SU-DHL-6 (cell line): ENCODE data around the gene SLC6A3.

Source experiments
- CTCF ChIP-seq: fragments of 200-600 bp; sonication (generic); IDR thresholded peaks from one replicate; pipeline ENCODE4 v1.5.1; 2017; ENCODE audit warnings: antibody characterized with exemption, mild to moderate bottlenecking, low read length, moderate library complexity; ENCODE audit not compliant: insufficient read depth, poor library complexity, severe bottlenecking
- EZH2phosphoT487 ChIP-seq: fragments of 200-600 bp; sonication (generic), shearing (Covaris generic); conservative IDR thresholded peaks from 2 replicates; pipeline ENCODE4 v1.6.1; 2018; ENCODE audit warnings: mild to moderate bottlenecking, antibody characterized with exemption, low read length, moderate library complexity, mixed read lengths

DNA sequence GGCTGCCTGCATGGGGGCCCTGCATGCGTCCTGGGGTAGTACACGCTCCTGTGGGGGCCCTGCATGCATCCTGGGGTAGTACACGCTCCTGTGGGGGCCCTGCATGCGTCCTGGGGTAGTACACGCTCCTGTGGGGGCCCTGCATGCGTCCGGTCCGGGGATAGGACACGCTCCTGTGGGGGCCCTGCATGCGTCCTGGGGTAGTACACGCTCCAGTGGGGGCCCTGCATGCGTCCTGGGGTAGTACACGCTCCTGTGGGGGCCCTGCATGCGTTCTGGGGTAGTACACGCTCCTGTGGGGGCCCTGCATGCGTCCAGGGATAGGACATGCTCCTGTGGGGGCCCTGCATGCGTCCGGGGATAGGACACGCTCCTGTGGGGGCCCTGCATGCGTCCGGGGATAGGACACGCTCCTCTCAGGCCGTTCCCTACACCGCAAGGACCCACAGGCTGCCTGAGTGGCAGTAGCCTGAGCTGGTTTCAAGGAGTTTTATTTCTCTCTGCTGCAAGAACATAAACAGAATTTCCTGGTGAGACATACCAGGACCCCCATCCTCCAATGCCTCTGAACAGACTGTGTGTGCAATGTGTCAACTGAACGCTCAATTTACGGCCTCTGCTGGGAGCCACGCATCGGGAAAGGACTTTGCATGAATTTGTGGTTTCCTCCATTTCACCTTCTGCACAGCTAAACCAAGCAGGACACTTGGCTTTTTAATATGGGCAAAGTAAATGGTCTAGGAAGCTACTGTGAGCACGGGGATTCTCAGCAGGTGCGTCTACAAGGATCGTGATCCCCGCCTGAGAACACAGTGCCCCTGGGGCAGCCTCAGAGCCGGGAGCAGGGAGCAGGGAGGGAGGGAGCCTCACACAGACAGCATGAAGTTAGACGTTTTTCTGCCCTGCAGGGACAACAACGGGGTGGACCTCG lies 51.4 kb downstream of the SLC6A3 start:
- TF ChIP-seq EZH2phosphoT487 = no peak
- TF ChIP-seq CTCF = no peak
